ENCODE results near the gene ZNF221. TPM values are rescaled to one million over a fixed set of nuclear protein-coding genes. Genes with fewer than 3 reads are reported as not detected.
A peak's percentile ranks its signal among the peaks of the same experiment; 100 is the strongest.

The ZNF221 gene
- total RNA-seq (2014; rRNA removed; shearing (Covaris generic)) (3.8 and 7.8 TPM in 2 replicates), polyA plus RNA-seq (2016; fragmentation: Nextera tagmentation; extraction: Ambion mirVana) (1.6 and 1.9 TPM in 2 replicates)

GRCh38 chr19:43950834-43951645 lies at the start of gene ZNF221:
ZNF221 (plus strand) TSS chr19:43951228; CDS start chr19:43962727, 11,499 bp downstream.
- H3K4me2 ChIP-seq (ENCODE audit: unreplicated experiment): peak within 1 kb of the TSS; percentile 87
- DNase-seq: peak; percentile 99
- H3K27ac ChIP-seq: peak within 1 kb of the TSS; percentile 55
- in situ Hi-C loops (cut with MboI): no loop called here
- no peaks in the 10 kb centered on the region for H3K4me1 ChIP-seq (ENCODE audit: insufficient read depth)
- peak within 1 kb of the TSS; percentile 100 for H2AFZ ChIP-seq
- TF ChIP-seq EZH2 (IDR thresholded peaks at IDR 0.05; ENCODE audit: insufficient read depth, poor library complexity, severe bottlenecking) (no peak), EZH2phosphoT487 (IDR thresholded peaks at IDR 0.05; ENCODE audit: insufficient read depth, low read depth) (no peak)
- H3K4me3 ChIP-seq: peak within 1 kb of the TSS; percentile 97
- no peaks in the 10 kb centered on the region for H3K9me3 ChIP-seq (ENCODE audit: low read depth)
- 1% methylated on average over 40 of the region's 40 CpGs for WGBS, 2 experiments (ENCODE audit: low coverage in 1 of 2, low lambda C conversion rate in 2 of 2, missing lambda C conversion rate in 2 of 2)
- H4K20me1 ChIP-seq (ENCODE audit: insufficient read depth): no peaks in the 10 kb centered on the region
- H3K79me2 ChIP-seq (ENCODE audit: insufficient read depth): peaks cover 10% of the 10 kb centered on the region
- peak within 1 kb of the TSS; percentile 92 for H3K9ac ChIP-seq
- H3K27me3 ChIP-seq (replicated peaks; ENCODE audit: insufficient read depth): no peaks in the 10 kb centered on the region
- H3K36me3 ChIP-seq (ENCODE audit: low read depth): no peaks in the 10 kb centered on the region
- no peaks in the 10 kb centered on the region for H3K9me2 ChIP-seq (ENCODE audit: insufficient read depth)
- H3F3A ChIP-seq (ENCODE audit: insufficient read depth): peaks cover 3% of the 10 kb centered on the region; the same call in 1 of the 2 replicates

- TF ChIP-seq EZH2phosphoT487 (IDR thresholded peaks at IDR 0.05; ENCODE audit: insufficient read depth, low read depth) (no peak), EZH2 (IDR thresholded peaks at IDR 0.05; ENCODE audit: insufficient read depth, poor library complexity, severe bottlenecking) (no peak)
- 11 to 12% methylated on average over 39 of the region's 39 CpGs for WGBS, 2 experiments (ENCODE audit: low coverage in 1 of 2, low lambda C conversion rate in 2 of 2, missing lambda C conversion rate in 2 of 2)
- Histone ChIP-seq H3K27me3 (replicated peaks; ENCODE audit: insufficient read depth) (no peaks in the 10 kb centered on the region), H3K4me2 (ENCODE audit: unreplicated experiment) (peak overlapping the region; percentile 87), H3K9ac (peak overlapping the region; percentile 80), H3K9me2 (ENCODE audit: insufficient read depth) (no peaks in the 10 kb centered on the region), H3K27ac (peak overlapping the region; percentile 33; the same call in 1 of the 2 replicates), H4K20me1 (ENCODE audit: insufficient read depth) (no peaks in the 10 kb centered on the region), H3K79me2 (ENCODE audit: insufficient read depth) (0 out of 2 replicates have a peak, but pooled peaks cover 8% of the 10 kb centered on the region), H3K36me3 (ENCODE audit: low read depth) (peaks cover 9% of the 10 kb centered on the region; the same call in 1 of the 2 replicates), H2AFZ (peak overlapping the region; percentile 99), H3K4me1 (ENCODE audit: insufficient read depth) (no peaks in the 10 kb centered on the region), H3F3A (ENCODE audit: insufficient read depth) (no peaks in the 10 kb centered on the region), H3K4me3 (peak overlapping the region; percentile 87), H3K9me3 (ENCODE audit: low read depth) (no peaks in the 10 kb centered on the region)
- peak; percentile 93 for DNase-seq
- in situ Hi-C loops (cut with MboI): no loop called here
Observed at GRCh38 chr19:43901395-43902390, 49.3 kb upstream of the ZNF221 start.

- no peaks in the 10 kb centered on the region for H3K9me2 ChIP-seq (ENCODE audit: insufficient read depth)
- TF ChIP-seq EZH2 (IDR thresholded peaks at IDR 0.05; ENCODE audit: insufficient read depth, poor library complexity, severe bottlenecking) (no peak), EZH2phosphoT487 (IDR thresholded peaks at IDR 0.05; ENCODE audit: insufficient read depth, low read depth) (no peak)
Observed at GRCh38 chr19:43902399-43902798, 48.6 kb upstream of the ZNF221 start.

GRCh38 chr19:43905897-43906296 lies 45.1 kb upstream of the ZNF221 start:
- H3K27ac ChIP-seq: no peak overlapping the region
- TF ChIP-seq EZH2phosphoT487 (IDR thresholded peaks at IDR 0.05; ENCODE audit: insufficient read depth, low read depth): no peak
- H3F3A ChIP-seq (ENCODE audit: insufficient read depth): no peaks in the 10 kb centered on the region
- H3K9me3 ChIP-seq (ENCODE audit: low read depth): no peaks in the 10 kb centered on the region
- no peak overlapping the region for H2AFZ ChIP-seq
- 70 to 73% methylated on average over 5 of the region's 5 CpGs for WGBS, 2 experiments (ENCODE audit: low coverage in 1 of 2, low lambda C conversion rate in 2 of 2, missing lambda C conversion rate in 2 of 2)
- no peak overlapping the region for H3K4me3 ChIP-seq
- H3K4me2 ChIP-seq (ENCODE audit: unreplicated experiment): no peak overlapping the region
- 0 out of 2 replicates have a peak, but pooled peaks cover under 1% of the 10 kb centered on the region for H3K79me2 ChIP-seq (ENCODE audit: insufficient read depth)
- no peak for DNase-seq
- H3K4me1 ChIP-seq (ENCODE audit: insufficient read depth): no peaks in the 10 kb centered on the region
- no peaks in the 10 kb centered on the region for H3K27me3 ChIP-seq (replicated peaks; ENCODE audit: insufficient read depth)
- no peaks in the 10 kb centered on the region for H3K36me3 ChIP-seq (ENCODE audit: low read depth)
- in situ Hi-C loops (cut with MboI): no loop called here
- H3K9me2 ChIP-seq (ENCODE audit: insufficient read depth): no peaks in the 10 kb centered on the region
- H4K20me1 ChIP-seq (ENCODE audit: insufficient read depth): no peaks in the 10 kb centered on the region
- H3K9ac ChIP-seq: no peak overlapping the region

More at GRCh38 chr19:43902399-43902798, 48.6 kb upstream of the ZNF221 start:
- Histone ChIP-seq H3K4me2 (ENCODE audit: unreplicated experiment) (peak overlapping the region; percentile 87), H3K9me3 (ENCODE audit: low read depth) (no peaks in the 10 kb centered on the region), H3K79me2 (ENCODE audit: insufficient read depth) (0 out of 2 replicates have a peak, but pooled peaks cover 8% of the 10 kb centered on the region), H3K27me3 (replicated peaks; ENCODE audit: insufficient read depth) (no peaks in the 10 kb centered on the region), H3F3A (ENCODE audit: insufficient read depth) (no peaks in the 10 kb centered on the region), H2AFZ (peak overlapping the region; percentile 99), H3K4me1 (ENCODE audit: insufficient read depth) (no peaks in the 10 kb centered on the region), H3K9ac (no peak overlapping the region), H3K4me3 (peak overlapping the region; percentile 87), H4K20me1 (ENCODE audit: insufficient read depth) (no peaks in the 10 kb centered on the region), H3K27ac (no peak overlapping the region), H3K36me3 (ENCODE audit: low read depth) (peaks cover 9% of the 10 kb centered on the region; the same call in 1 of the 2 replicates)
- DNase-seq: no peak
- WGBS, 2 experiments (ENCODE audit: low coverage in 1 of 2, low lambda C conversion rate in 2 of 2, missing lambda C conversion rate in 2 of 2): 91% methylated on average over 4 of the region's 4 CpGs
- in situ Hi-C loops (cut with MboI): no loop called here
